GM19324 (cell line): ENCODE measurements around the gene LUZP2.

Experiments used
- ATAC-seq: cut with Tn5 transposase; IDR thresholded peaks from one replicate; pipeline ENCODE4 v1.9.1; 2021; ENCODE audit warnings: mild to moderate bottlenecking, moderate library complexity; ENCODE audit not compliant: unreplicated experiment, low FRiP score

LUZP2 gene

GRCh38 chr11:24559315-24559714 lies 62.5 kb downstream of the LUZP2 start:
- no peak for ATAC-seq

DNA sequence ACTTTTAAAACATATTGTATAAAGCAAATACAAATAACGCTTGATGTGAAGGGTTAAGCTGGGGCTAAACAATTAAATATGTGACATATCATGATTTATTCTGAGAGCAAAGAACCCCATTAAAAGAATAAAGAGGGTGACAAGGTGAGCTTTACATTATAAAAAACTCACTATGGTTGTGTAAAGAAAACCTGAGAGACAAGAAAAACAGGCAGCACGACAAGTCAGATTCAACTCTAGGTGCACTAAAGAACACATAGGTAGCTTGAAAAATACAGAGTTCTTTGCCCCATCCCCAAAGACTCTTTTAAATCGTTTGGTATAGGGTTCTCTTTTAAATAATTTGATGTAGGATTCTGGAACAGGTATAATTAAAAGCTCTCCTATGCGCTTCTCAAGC lies 63.5 kb downstream of the LUZP2 start:
- ATAC-seq: no peak

- ATAC-seq: no peak
Observed at GRCh38 chr11:24567380-24567779, 70.5 kb downstream of the LUZP2 start.

GRCh38 chr11:24572376-24572775 lies 75.5 kb downstream of the LUZP2 start:
- no peak for ATAC-seq

DNA sequence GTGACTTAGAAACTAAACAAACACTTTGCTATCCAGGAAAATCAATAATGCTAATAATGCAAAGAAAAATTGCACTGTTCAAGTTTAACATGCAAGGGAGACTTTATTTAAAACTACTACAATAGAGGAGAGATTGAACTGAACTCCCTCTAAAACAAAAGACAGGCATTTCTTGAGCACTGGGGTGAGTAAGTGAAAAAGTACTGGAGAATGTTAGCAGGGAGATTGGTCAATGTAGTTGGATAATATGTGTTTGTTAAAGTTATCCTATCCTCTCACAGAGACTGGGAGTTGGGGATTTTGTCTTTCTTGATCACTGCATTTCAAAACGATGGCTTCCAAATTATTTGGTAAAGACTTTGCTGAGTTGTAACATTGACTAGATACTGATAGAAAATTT lies 77.6 kb downstream of the LUZP2 start:
- no peak for ATAC-seq

- ATAC-seq: no peak
Observed at GRCh38 chr11:24575392-24575791, 78.5 kb downstream of the LUZP2 start.

GRCh38 chr11:24585192-24585591 lies 88.3 kb downstream of the LUZP2 start:
- no peak for ATAC-seq

DNA sequence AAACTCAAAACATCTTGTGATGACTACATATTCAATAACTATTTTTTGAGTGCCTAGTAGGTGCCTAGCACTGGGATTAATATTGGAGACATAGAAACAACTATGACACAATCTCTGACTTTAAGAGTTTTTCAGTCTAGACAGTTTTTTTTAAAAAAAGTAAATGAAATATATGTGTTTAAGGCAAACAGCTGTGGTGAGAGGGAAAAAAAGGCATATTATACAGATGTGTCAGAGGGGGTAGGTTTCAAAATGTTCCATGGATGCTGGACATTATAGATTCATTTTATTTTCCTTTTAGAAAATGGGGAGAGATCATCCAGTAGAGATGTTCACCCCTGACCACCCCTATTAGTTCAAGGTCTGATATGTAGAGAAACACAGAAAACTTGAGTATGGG lies 90.8 kb downstream of the LUZP2 start:
- no peak for ATAC-seq

- ATAC-seq: no peak
Observed at GRCh38 chr11:24588081-24588480, 91.2 kb downstream of the LUZP2 start.

- ATAC-seq: no peak
Observed at GRCh38 chr11:24589064-24589463, 92.2 kb downstream of the LUZP2 start.

DNA sequence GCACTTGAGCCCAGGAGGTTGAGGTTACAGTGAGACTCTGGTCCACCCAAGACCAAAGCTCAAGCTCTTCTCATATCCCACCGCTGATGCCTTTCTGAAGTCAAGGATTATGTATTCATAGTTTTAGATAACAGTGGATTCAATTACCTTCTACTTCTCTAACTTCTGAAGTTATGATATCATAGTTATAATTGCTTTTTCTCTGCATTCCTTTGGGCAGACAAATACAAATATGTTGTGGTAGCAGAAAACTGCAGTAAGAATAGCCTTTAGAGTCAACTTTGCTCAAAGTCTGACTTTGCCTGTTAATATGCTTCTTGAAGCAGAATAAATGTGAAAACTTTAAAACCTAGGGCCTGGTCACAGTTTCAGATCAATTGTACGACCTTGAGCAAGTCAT lies 94.4 kb downstream of the LUZP2 start:
- no peak for ATAC-seq

- ATAC-seq: no peak
Observed at GRCh38 chr11:24592360-24592759, 95.5 kb downstream of the LUZP2 start.

DNA sequence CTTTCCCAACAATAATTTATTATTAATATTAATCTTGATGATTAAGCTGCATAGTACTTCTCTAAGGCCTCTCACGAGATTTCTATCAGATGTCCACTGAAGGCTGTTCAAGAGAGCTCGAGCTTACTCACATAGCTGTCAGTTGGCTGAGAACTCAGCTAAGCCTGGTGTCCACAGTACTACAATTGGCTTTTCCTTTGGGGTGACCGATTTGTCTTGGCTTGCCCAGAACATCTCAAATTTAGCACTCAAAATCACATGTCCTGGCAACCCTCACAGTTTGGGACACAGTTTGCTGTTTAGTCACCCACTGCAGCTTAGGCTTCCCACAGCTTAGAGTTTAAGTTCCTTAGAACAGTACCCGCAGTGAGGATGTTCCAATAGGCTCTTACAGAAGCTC lies 96.5 kb downstream of the LUZP2 start:
- no peak for ATAC-seq

- ATAC-seq: no peak
Observed at GRCh38 chr11:24594401-24594800, 97.5 kb downstream of the LUZP2 start.

- no peak for ATAC-seq
Observed at GRCh38 chr11:24598641-24599040, 101.8 kb downstream of the LUZP2 start.

GRCh38 chr11:24609192-24610119 lies 112.6 kb downstream of the LUZP2 start:
- no peak for ATAC-seq

DNA sequence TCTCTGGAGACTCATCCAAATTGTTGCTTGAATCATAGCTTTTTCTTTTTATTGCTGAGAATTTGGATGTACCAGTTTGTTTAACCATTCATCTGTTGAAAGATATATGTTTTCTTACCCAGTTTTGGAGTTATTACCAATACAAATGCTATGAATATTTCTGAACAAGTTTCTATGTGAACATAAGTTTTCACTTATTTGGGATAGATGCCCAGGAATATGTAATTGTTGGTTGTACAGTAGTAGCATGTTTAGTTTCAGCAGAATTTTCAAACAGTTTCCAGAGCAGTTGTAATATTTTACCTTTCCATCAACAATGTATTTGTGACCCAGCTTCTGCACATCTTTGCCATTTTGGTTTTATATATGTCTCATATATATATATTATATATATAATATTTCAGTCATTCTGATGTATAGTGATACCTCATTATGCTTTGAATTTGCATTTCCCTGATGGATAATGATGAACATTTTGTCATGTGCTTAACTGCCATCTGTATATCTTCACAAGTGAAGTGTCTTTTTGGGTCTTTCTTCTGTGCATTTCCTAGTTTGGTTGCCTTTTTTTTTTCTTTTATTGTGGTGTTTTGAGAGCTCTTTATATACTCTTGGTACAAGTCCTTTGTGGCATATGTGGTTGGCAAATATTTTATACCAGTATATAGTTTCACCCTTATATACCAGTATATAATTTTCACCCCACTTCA lies 118.8 kb downstream of the LUZP2 start:
- no peak for ATAC-seq

DNA sequence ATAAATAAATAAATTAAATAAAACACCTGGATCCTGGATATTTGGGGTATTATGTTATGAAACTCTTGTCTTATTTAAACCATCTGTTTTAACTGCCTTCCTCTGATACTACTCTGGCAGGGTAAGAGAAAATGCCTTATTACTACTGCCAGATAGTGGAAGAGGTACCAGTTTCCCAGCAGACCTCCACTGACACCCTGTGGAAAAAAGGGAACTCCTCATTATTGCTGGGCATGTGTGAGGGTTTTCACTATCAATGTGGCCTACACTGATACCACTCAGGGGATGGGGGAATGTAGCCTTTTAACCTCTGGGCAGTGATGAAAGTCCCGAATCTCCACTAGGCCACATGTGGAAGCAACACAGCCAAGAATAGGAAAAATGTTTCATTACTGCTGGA lies 121.0 kb downstream of the LUZP2 start:
- ATAC-seq: no peak

GRCh38 chr11:24619900-24620299 lies 123.0 kb downstream of the LUZP2 start:
- ATAC-seq: no peak

- no peak for ATAC-seq
Observed at GRCh38 chr11:24622262-24622661, 125.4 kb downstream of the LUZP2 start.

GRCh38 chr11:24623121-24623520 lies 126.3 kb downstream of the LUZP2 start:
- no peak for ATAC-seq

DNA sequence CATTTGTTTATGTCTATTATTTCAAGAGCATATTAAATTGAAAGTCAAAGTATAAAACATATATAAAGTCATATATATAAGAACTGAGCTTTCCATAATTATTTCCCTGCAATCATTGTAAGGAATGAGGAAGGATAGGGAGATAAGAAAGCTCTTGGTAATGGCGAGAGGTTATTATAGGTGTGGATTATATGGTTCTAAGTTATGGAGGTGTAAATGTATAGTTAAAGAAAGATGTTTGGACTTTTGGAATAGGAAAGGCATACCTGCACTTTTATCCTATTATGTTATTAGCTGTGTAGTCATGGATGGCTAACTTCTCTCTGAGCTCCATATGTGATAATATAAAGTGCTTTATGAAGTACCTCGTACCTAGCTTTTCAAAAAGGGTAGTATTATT lies 127.6 kb downstream of the LUZP2 start:
- ATAC-seq: no peak
